ENCODE data around the gene CCDC6. TPM values are rescaled to one million over a fixed set of nuclear protein-coding genes. Genes with fewer than 3 reads are reported as not detected.

The CCDC6 gene
- total and polyA plus RNA-seq, 12 donors, result 4.4 to 22.8 (median 17.0) TPM

DNA sequence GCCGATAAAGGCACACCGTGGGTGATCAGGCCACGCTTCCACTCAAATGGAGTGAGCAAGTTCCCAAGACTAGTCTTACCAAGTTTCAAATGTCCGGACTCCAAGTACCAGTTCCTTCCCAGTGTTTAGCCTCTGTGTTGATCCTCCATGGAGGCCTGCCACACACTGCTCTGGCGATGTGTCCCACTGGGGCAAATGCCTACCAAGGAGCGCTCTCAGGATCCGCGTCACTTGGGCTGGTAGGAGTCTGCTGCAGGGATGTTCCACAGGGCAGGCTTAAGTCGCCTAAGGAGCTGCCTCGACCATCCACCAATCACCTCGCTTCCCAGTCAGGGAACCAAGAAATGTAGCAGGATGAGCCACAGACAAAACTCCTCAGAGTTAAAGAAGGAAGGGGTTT lies 135.7 kb downstream of the CCDC6 start:
- Histone ChIP-seq H3K4me3 (no peak overlapping the region), H3K9me3 (no peaks in the 10 kb centered on the region), H3K27ac (no peak overlapping the region), H3K36me3 (no peaks in the 10 kb centered on the region), H3K4me1 (no peaks in the 10 kb centered on the region), H3K27me3 (no peaks in the 10 kb centered on the region)
- DNase-seq (no peak), ATAC-seq (no peak)
- intact Hi-C loops (cut with DNase I), result no loop called here
- TF ChIP-seq CTCF (IDR thresholded peaks at IDR 0.05), result no peak
- WGBS, 2 donors, result 95 to 98% methylated on average over 11 of the region's 11 CpGs

DNA sequence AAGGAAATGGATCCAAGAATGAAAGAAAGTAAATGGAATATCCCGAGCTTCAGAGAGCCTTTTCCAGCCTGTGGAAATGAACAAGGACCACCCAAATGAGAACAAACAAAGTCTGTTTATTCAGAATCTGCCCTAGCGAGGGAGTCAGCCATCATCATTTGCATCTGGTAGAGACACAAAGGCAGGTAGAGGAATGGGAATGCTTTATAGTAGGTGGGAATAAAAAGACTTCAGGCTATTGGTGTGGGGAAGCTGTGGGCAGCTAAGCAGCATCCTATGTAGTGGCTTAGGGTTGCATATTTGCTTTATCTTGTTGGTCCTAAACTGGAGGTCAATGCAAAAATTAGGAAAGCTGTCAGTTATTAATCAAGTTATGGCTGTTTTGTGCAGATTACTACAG lies 143.9 kb downstream of the CCDC6 start:
- no peak overlapping the region for H3K4me3 ChIP-seq
- peaks cover 0 to 5% (median 0%) of the 10 kb centered on the region in 11 donors for H3K9me3 ChIP-seq
- DNase-seq, result no peak
- no peak overlapping the region for H3K27ac ChIP-seq
- no peaks in the 10 kb centered on the region for H3K27me3 ChIP-seq
- H3K4me1 ChIP-seq, result no peaks in the 10 kb centered on the region
- no peak for ATAC-seq
- no peaks in the 10 kb centered on the region for H3K36me3 ChIP-seq
- 41 to 55% methylated on average over 2 of the region's 2 CpGs for WGBS, 2 donors
- intact Hi-C loops (cut with DNase I), result no loop called here
- no peak for TF ChIP-seq CTCF (IDR thresholded peaks at IDR 0.05)

- Histone ChIP-seq H3K36me3 (no peaks in the 10 kb centered on the region), H3K9me3 (peaks cover 0 to 5% (median 0%) of the 10 kb centered on the region in 11 donors), H3K4me3 (no peak overlapping the region), H3K27ac (no peak overlapping the region), H3K4me1 (no peaks in the 10 kb centered on the region), H3K27me3 (no peaks in the 10 kb centered on the region)
- ATAC-seq, result no peak
- DNase-seq, result no peak
- TF ChIP-seq CTCF (IDR thresholded peaks at IDR 0.05), result no peak
- intact Hi-C loops (cut with DNase I), result no loop called here
- WGBS, 2 donors, result 79 to 87% methylated on average over 3 of the region's 3 CpGs
These were observed 148.4 kb downstream of the CCDC6 start for GRCh38 chr10:59757966-59758365.

GRCh38 chr10:59754951-59755350 lies 151.4 kb downstream of the CCDC6 start:
- ATAC-seq (no peak), DNase-seq (no peak)
- TF ChIP-seq CTCF (IDR thresholded peaks at IDR 0.05), result no peak
- no peak overlapping the region for H3K4me3 ChIP-seq
- intact Hi-C loops (cut with DNase I), result no loop called here
- WGBS, 2 donors, result 88 to 94% methylated on average over 4 of the region's 4 CpGs
- no peaks in the 10 kb centered on the region for H3K4me1 ChIP-seq
- no peaks in the 10 kb centered on the region for H3K36me3 ChIP-seq
- H3K27me3 ChIP-seq, result no peaks in the 10 kb centered on the region
- H3K9me3 ChIP-seq, result no peaks in the 10 kb centered on the region
- no peak overlapping the region for H3K27ac ChIP-seq

- Histone ChIP-seq H3K27ac (no peak within 1 kb of the TSS), H3K36me3 (no peaks in the 10 kb centered on the region), H3K4me3 (no peak within 1 kb of the TSS), H3K4me1 (no peaks in the 10 kb centered on the region), H3K9me3 (no peaks in the 10 kb centered on the region), H3K27me3 (no peaks in the 10 kb centered on the region)
- DNase-seq (no peak), ATAC-seq (no peak)
- no peak for TF ChIP-seq CTCF (IDR thresholded peaks at IDR 0.05)
- 57 to 72% methylated on average over 3 of the region's 3 CpGs for WGBS, 2 donors
- intact Hi-C loops (cut with DNase I), result no loop called here
These were observed 153.1 kb downstream of the CCDC6 start, which contains the start of gene MRLN for GRCh38 chr10:59753267-59753666. MRLN (minus strand) TSS chr10:59753455.
